ENCODE data around the gene ZC3H6. TPM values are rescaled to one million over a fixed set of nuclear protein-coding genes. Genes with fewer than 3 reads are reported as not detected.

ZC3H6 gene
- total and polyA plus RNA-seq, 2 of the 13 experiments (the other 11 are each of a cell fraction or from before 2014, with no cell fraction given) = 0.71 to 0.93 TPM

DNA sequence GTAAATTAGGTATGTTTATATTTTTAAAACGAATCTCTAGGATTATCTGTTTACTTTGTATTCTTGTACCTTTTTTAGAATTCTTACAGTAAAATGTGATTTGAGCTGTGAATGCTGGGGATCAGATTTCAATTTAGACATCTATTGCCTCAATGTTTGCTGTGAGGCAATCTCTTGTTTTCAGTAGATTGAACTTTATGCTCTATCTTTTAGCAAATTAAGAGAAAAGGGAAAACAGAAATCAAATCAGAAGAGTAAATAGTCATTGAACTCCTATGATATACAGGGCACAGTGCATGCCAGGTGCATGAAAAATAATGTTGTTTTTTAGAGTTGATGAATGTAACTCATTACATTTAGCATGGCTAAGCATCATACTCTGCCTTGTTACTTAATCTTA lies 39.5 kb downstream of the ZC3H6 start (continued):
- TF ChIP-seq, protein P1, sequence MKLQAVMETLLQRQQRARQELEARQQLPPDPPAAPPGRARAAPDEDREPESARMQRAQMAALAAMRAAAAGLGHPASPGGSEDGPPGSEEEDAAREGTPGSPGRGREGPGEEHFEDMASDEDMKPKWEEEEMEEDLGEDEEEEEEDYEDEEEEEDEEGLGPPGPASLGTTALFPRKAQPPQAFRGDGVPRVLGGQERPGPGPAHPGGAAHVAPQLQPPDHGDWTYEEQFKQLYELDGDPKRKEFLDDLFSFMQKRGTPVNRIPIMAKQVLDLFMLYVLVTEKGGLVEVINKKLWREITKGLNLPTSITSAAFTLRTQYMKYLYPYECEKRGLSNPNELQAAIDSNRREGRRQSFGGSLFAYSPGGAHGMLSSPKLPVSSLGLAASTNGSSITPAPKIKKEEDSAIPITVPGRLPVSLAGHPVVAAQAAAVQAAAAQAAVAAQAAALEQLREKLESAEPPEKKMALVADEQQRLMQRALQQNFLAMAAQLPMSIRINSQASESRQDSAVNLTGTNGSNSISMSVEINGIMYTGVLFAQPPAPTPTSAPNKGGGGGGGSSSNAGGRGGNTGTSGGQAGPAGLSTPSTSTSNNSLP (IDR thresholded peaks at IDR 0.05; ENCODE audit: low read depth, low read length) = peak; percentile 100
- TF ChIP-seq TBX3 (IDR thresholded peaks at IDR 0.05; ENCODE audit: borderline replicate concordance) (peak; percentile 78; the same call in 1 of the 2 replicates), ZNF333 (CRISPR knock-in tag; IDR thresholded peaks at IDR 0.05; ENCODE audit: borderline replicate concordance) (no peak), MIXL1 (CRISPR knock-in tag; IDR thresholded peaks at IDR 0.05) (peak; percentile 99), MED1 (CRISPR knock-in tag; IDR thresholded peaks at IDR 0.05) (peak; percentile 95), DMAP1 (CRISPR knock-in tag; IDR thresholded peaks at IDR 0.05) (peak; percentile 43; the same call in 1 of the 2 replicates), RARA (CRISPR knock-in tag; IDR thresholded peaks at IDR 0.05) (peak; percentile 87), PHF21A (CRISPR knock-in tag; IDR thresholded peaks at IDR 0.05) (no peak; the same call in 1 of the 2 replicates), ZNF501 (CRISPR knock-in tag; IDR thresholded peaks at IDR 0.05) (no peak), ZNF766 (CRISPR knock-in tag; IDR thresholded peaks at IDR 0.05; ENCODE audit: borderline replicate concordance) (no peak), POGZ (CRISPR knock-in tag; IDR thresholded peaks at IDR 0.05) (0 out of 2 replicates have a peak, but pooled peaks have one; percentile 59), ZNF329 (CRISPR knock-in tag; IDR thresholded peaks at IDR 0.05; ENCODE audit: low read depth) (no peak), TBX2 (CRISPR knock-in tag; IDR thresholded peaks at IDR 0.05; ENCODE audit: borderline replicate concordance) (no peak), CHCHD3 (CRISPR knock-in tag; IDR thresholded peaks at IDR 0.05) (no peak), FOXM1 (CRISPR knock-in tag; IDR thresholded peaks at IDR 0.05) (no peak), MEIS1 (CRISPR knock-in tag; IDR thresholded peaks at IDR 0.05; ENCODE audit: borderline replicate concordance) (no peak), ZNF572 (CRISPR knock-in tag; IDR thresholded peaks at IDR 0.05) (no peak), ZNF674 (CRISPR knock-in tag; IDR thresholded peaks at IDR 0.05; ENCODE audit: low read depth) (no peak), ZNF17 (CRISPR knock-in tag; IDR thresholded peaks at IDR 0.05) (no peak), JUN (CRISPR knock-in tag; IDR thresholded peaks at IDR 0.05) (no peak), ASH2L (IDR thresholded peaks at IDR 0.05; ENCODE audit: insufficient read length, low read depth, low read length) (peak; percentile 74), AHR (CRISPR knock-in tag; IDR thresholded peaks at IDR 0.05) (no peak), ZNF124 (CRISPR knock-in tag; IDR thresholded peaks at IDR 0.05) (peak; percentile 75; the same call in 1 of the 2 replicates), ZNF589 (CRISPR knock-in tag; conservative IDR thresholded peaks at IDR 0.05) (no peak), HES4 (CRISPR knock-in tag; IDR thresholded peaks at IDR 0.05; ENCODE audit: borderline replicate concordance) (no peak), KDM1A (CRISPR knock-in tag; IDR thresholded peaks at IDR 0.05) (peak; percentile 36; the same call in 1 of the 2 replicates), NFATC3 (CRISPR knock-in tag; IDR thresholded peaks at IDR 0.05) (no peak), ZNF790 (CRISPR knock-in tag; IDR thresholded peaks at IDR 0.05; ENCODE audit: borderline replicate concordance) (no peak), SP1 (IDR thresholded peaks at IDR 0.05) (no peak), SP1 (CRISPR knock-in tag; IDR thresholded peaks at IDR 0.05) (no peak), NFYB (CRISPR knock-in tag; IDR thresholded peaks at IDR 0.05) (no peak)
- TF ChIP-seq, protein P2, sequence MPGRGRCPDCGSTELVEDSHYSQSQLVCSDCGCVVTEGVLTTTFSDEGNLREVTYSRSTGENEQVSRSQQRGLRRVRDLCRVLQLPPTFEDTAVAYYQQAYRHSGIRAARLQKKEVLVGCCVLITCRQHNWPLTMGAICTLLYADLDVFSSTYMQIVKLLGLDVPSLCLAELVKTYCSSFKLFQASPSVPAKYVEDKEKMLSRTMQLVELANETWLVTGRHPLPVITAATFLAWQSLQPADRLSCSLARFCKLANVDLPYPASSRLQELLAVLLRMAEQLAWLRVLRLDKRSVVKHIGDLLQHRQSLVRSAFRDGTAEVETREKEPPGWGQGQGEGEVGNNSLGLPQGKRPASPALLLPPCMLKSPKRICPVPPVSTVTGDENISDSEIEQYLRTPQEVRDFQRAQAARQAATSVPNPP (CRISPR knock-in tag; IDR thresholded peaks at IDR 0.05) = 0 out of 2 replicates have a peak, but pooled peaks have one; percentile 17
- TF ChIP-seq, protein P3, sequence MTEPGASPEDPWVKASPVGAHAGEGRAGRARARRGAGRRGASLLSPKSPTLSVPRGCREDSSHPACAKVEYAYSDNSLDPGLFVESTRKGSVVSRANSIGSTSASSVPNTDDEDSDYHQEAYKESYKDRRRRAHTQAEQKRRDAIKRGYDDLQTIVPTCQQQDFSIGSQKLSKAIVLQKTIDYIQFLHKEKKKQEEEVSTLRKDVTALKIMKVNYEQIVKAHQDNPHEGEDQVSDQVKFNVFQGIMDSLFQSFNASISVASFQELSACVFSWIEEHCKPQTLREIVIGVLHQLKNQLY (CRISPR knock-in tag; IDR thresholded peaks at IDR 0.05) = peak; percentile 76
